OCI-LY1 (cell line): ENCODE measurements around the gene CNOT4.

Source experiments
- H2AFZ ChIP-seq: fragments of 200-600 bp; sonication (generic), shearing (Covaris generic); 2 replicates; pipeline ENCODE4 v1.6.0; 2014; ENCODE audit warnings: antibody characterized with exemption, mild to moderate bottlenecking, low read length
- H3F3A ChIP-seq: fragments of 200-600 bp; sonication (generic), shearing (Covaris generic); 2 replicates; pipeline ENCODE4 v1.6.0; 2014; ENCODE audit warnings: mild to moderate bottlenecking, antibody characterized with exemption, low read length, moderate library complexity; ENCODE audit not compliant: insufficient read depth
- H3K27ac ChIP-seq: fragments of 200-600 bp; sonication (generic); 2 replicates; pipeline ENCODE4 v1.5.1; 2014; ENCODE audit warnings: low read length, mixed run types, mild to moderate bottlenecking, low read depth; ENCODE audit not compliant: poor library complexity, severe bottlenecking
- H3K27me3 ChIP-seq: fragments of 200-600 bp; sonication (generic); 2 replicates; pipeline ENCODE4 v1.6.0; 2014; ENCODE audit warnings: antibody characterized with exemption, mild to moderate bottlenecking, low read length, moderate library complexity; ENCODE audit not compliant: insufficient read depth
- H3K36me3 ChIP-seq: fragments of 200-600 bp; sonication (generic); 2 replicates; pipeline ENCODE4 v1.6.1; 2014; ENCODE audit warnings: mild to moderate bottlenecking, antibody characterized with exemption, low read length, moderate library complexity, mixed read lengths; ENCODE audit not compliant: insufficient read depth
- H3K4me1 ChIP-seq: fragments of 200-600 bp; sonication (generic); 2 replicates; pipeline ENCODE4 v1.5.1; 2014; ENCODE audit warnings: mild to moderate bottlenecking, low read length, moderate library complexity; ENCODE audit not compliant: insufficient read depth, severe bottlenecking
- H3K4me2 ChIP-seq: fragments of 200-600 bp; sonication (generic), shearing (Covaris generic); 2 replicates; pipeline ENCODE4 v1.6.1; 2014; ENCODE audit warnings: low read length
- H3K4me3 ChIP-seq: fragments of 200-600 bp; sonication (generic); 2 replicates; pipeline ENCODE4 v1.5.1; 2014; ENCODE audit warnings: low read length, low read depth, mild to moderate bottlenecking, mixed read lengths; ENCODE audit not compliant: poor library complexity, severe bottlenecking
- H3K79me2 ChIP-seq: fragments of 200-600 bp; shearing (Covaris generic); 2 replicates; pipeline ENCODE4 v1.6.1; 2016; ENCODE audit warnings: mixed run types, low read length, mixed read lengths; ENCODE audit not compliant: insufficient read depth
- H3K9ac ChIP-seq: fragments of 200-600 bp; sonication (generic), shearing (Covaris generic); 2 replicates; pipeline ENCODE4 v1.6.1; 2014; ENCODE audit warnings: mild to moderate bottlenecking, low read length, mixed read lengths
- H3K9me2 ChIP-seq: fragments of 200-600 bp; sonication (generic), shearing (Covaris generic); 2 replicates; pipeline ENCODE4 v1.6.1; 2014; ENCODE audit warnings: low read depth, mild to moderate bottlenecking, low read length, mixed read lengths
- H3K9me3 ChIP-seq: fragments of 200-600 bp; shearing (Covaris generic); 2 replicates; pipeline ENCODE4 v1.6.1; 2014; ENCODE audit warnings: low read length, mixed read lengths
- H4K20me1 ChIP-seq: fragments of 200-600 bp; sonication (generic), shearing (Covaris generic); 2 replicates; pipeline ENCODE4 v1.6.0; 2016; ENCODE audit warnings: mild to moderate bottlenecking, low read length; ENCODE audit not compliant: insufficient read depth
- EZH2 ChIP-seq: fragments of 200-600 bp; sonication (generic), shearing (Covaris generic); IDR thresholded peaks from 2 replicates; pipeline ENCODE4 v1.8.0; 2017; ENCODE audit warnings: borderline replicate concordance, mixed run types, mild to moderate bottlenecking, antibody characterized with exemption, low read length, moderate library complexity, mixed read lengths
- TF ChIP-seq, protein P1 (sequence below): fragments of 200-600 bp; sonication (generic), shearing (Covaris generic); IDR thresholded peaks from 2 replicates; pipeline ENCODE4 v1.5.1; 2017; ENCODE audit warnings: mild to moderate bottlenecking, antibody characterized with exemption, low read length, moderate library complexity, mixed read lengths

CNOT4 gene

DNA sequence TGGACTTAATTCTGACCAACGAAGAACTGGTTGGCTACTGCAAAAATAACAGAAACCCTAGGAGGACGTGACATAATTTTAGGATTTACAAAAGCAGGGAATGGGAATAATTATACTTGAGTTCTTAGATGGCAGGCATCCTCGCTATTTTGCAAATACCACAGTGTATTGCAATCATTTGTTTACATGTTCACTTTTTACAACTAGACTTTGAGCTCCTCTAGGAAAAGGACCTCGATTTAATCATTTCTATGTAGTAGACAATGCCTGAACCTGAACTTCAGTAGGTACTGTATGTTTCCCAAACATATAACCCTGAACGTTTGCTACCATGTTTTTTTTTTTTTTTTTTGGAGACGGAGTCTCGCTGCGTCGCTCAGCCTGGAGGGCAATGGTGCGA, 137.7 kb downstream of the CNOT4 start:
- no peak overlapping the region for H3K9ac ChIP-seq
- H3K4me1 ChIP-seq = no peaks in the 10 kb centered on the region
- H4K20me1 ChIP-seq = no peaks in the 10 kb centered on the region
- no peaks in the 10 kb centered on the region for H3K9me3 ChIP-seq
- no peaks in the 10 kb centered on the region for H3F3A ChIP-seq
- no peaks in the 10 kb centered on the region for H3K36me3 ChIP-seq
- H3K79me2 ChIP-seq = no peaks in the 10 kb centered on the region
- no peak overlapping the region for H3K4me3 ChIP-seq
- no peaks in the 10 kb centered on the region for H3K9me2 ChIP-seq
- no peak overlapping the region for H2AFZ ChIP-seq
- TF ChIP-seq, protein P1, sequence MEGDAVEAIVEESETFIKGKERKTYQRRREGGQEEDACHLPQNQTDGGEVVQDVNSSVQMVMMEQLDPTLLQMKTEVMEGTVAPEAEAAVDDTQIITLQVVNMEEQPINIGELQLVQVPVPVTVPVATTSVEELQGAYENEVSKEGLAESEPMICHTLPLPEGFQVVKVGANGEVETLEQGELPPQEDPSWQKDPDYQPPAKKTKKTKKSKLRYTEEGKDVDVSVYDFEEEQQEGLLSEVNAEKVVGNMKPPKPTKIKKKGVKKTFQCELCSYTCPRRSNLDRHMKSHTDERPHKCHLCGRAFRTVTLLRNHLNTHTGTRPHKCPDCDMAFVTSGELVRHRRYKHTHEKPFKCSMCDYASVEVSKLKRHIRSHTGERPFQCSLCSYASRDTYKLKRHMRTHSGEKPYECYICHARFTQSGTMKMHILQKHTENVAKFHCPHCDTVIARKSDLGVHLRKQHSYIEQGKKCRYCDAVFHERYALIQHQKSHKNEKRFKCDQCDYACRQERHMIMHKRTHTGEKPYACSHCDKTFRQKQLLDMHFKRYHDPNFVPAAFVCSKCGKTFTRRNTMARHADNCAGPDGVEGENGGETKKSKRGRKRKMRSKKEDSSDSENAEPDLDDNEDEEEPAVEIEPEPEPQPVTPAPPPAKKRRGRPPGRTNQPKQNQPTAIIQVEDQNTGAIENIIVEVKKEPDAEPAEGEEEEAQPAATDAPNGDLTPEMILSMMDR = no peak
- no peak for TF ChIP-seq EZH2
- H3K27ac ChIP-seq = no peak overlapping the region
- H3K27me3 ChIP-seq = no peaks in the 10 kb centered on the region
- H3K4me2 ChIP-seq = no peak overlapping the region

DNA sequence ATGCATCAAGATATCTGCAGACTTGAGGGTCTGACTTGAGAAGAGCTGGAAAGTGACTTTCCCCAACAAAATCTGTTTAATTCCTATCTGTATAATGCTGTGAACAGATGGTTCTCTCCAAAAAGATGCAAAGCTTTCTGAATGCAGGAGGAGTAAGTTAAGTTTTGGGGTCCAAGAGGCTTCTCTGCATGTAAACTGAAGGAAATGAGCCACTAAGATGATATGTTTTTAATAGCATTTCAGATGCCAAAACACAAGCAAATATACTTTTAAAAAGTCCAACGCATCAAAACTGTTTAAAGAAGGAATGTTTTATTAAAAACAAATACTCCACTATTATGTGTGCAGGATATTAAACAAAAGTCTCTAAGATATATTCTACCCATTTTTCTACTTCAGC, 139.2 kb downstream of the CNOT4 start:
- no peaks in the 10 kb centered on the region for H3K27me3 ChIP-seq
- H3F3A ChIP-seq = no peaks in the 10 kb centered on the region
- H3K9ac ChIP-seq = no peak overlapping the region
- H3K9me3 ChIP-seq = no peaks in the 10 kb centered on the region
- no peak overlapping the region for H3K27ac ChIP-seq
- no peaks in the 10 kb centered on the region for H3K4me1 ChIP-seq
- TF ChIP-seq, protein P1 = no peak
- no peak for TF ChIP-seq EZH2
- no peak overlapping the region for H3K4me3 ChIP-seq
- H3K4me2 ChIP-seq = no peak overlapping the region
- H3K9me2 ChIP-seq = no peaks in the 10 kb centered on the region
- no peak overlapping the region for H2AFZ ChIP-seq
- H4K20me1 ChIP-seq = no peaks in the 10 kb centered on the region
- no peaks in the 10 kb centered on the region for H3K79me2 ChIP-seq
- H3K36me3 ChIP-seq = no peaks in the 10 kb centered on the region

GRCh38 chr7:135369405-135369804, 140.5 kb downstream of the CNOT4 start:
- no peak for TF ChIP-seq EZH2
- TF ChIP-seq, protein P1 = no peak
- no peaks in the 10 kb centered on the region for H3K9me3 ChIP-seq
- H3F3A ChIP-seq = no peaks in the 10 kb centered on the region
- H2AFZ ChIP-seq = no peak overlapping the region
- H3K4me1 ChIP-seq = no peaks in the 10 kb centered on the region
- no peaks in the 10 kb centered on the region for H3K9me2 ChIP-seq
- H3K4me2 ChIP-seq = no peak overlapping the region
- no peak overlapping the region for H3K9ac ChIP-seq
- no peak overlapping the region for H3K27ac ChIP-seq
- no peaks in the 10 kb centered on the region for H3K27me3 ChIP-seq
- H4K20me1 ChIP-seq = no peaks in the 10 kb centered on the region
- no peaks in the 10 kb centered on the region for H3K36me3 ChIP-seq
- H3K4me3 ChIP-seq = no peak overlapping the region
- no peaks in the 10 kb centered on the region for H3K79me2 ChIP-seq
